ENCODE results near the gene AQP12B. TPM values are rescaled to one million over a fixed set of nuclear protein-coding genes. Genes with fewer than 3 reads are reported as not detected.
"Not testable (repeated sequence)": the region's sequence is repeated elsewhere in the genome, so short reads cannot be mapped to it uniquely, and the experiment has no call there.

AQP12B gene
- total RNA-seq, 1 donor from 2014 or later, result not detected

DNA sequence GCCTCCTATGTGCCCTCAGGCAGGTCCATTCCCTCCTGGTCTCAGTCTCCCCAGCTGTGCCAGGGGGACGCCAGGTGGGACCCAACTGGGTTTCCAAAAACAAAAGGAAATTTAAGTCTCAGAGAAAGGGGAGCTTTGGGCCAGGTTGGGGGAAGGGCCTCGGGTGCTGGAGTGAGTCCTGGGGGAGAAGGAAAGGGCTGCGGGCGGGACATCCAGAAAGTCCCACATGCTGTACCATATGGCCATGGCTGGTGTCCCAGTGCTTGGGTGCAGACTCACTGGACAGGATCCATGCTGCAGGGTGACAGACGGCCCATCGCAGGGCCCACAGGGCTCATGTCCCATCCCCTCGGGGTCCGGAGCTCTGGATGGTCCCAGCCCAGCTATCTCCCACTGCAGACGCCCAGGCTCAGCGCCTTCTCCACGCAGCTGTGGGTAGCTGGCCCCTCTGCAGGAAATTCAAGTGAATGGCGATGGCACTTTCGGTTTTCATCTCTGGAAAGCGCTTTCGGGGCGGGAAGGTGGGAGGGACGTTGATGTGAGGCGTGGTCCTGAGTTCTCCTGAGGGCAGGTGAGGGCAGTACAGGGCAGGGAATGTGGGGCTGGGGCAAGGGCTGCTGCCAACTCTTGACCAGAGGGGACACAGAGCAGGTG lies 7.9 kb upstream of the AQP12B start:
- DNase-seq; H3K4me3 Mint-ChIP-seq (ENCODE audit: unreplicated experiment); H3K27ac Mint-ChIP-seq (ENCODE audit: unreplicated experiment); H3K27me3 Mint-ChIP-seq (ENCODE audit: unreplicated experiment); H3K9me3 Mint-ChIP-seq (ENCODE audit: unreplicated experiment); H3K36me3 Mint-ChIP-seq (ENCODE audit: unreplicated experiment); H3K4me1 Mint-ChIP-seq (ENCODE audit: low read depth, unreplicated experiment): not testable (repeated sequence)

DNA sequence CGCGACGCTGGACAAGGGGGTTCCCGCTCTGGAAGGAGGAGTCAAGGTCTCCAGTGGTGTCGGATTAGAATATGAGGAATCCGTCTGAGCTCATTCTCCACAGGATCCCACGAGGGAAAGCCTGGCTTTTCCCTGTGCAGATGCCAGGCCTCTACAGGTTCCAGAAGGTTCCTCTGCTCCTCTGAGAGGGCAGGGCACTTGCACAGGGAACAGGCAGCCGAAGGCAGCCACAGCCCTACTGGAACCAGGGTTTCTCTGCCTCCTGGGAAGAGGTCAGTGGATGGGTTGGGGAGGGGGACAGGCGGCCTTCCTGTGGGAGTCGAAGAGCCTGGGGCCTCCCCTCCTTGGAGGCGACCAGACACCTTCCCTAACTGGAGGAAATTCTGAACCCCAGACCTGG lies 7.3 kb upstream of the AQP12B start:
- H3K27ac Mint-ChIP-seq (ENCODE audit: unreplicated experiment), result no peak overlapping the region
- H3K9me3 Mint-ChIP-seq (ENCODE audit: unreplicated experiment), result no peaks in the 10 kb centered on the region
- H3K4me3 Mint-ChIP-seq (ENCODE audit: unreplicated experiment), result no peak overlapping the region
- H3K36me3 Mint-ChIP-seq (ENCODE audit: unreplicated experiment), result no peaks in the 10 kb centered on the region
- no peaks in the 10 kb centered on the region for H3K27me3 Mint-ChIP-seq (ENCODE audit: unreplicated experiment)
- H3K4me1 Mint-ChIP-seq (ENCODE audit: low read depth, unreplicated experiment), result no peaks in the 10 kb centered on the region
- DNase-seq, result no peak
- TF ChIP-seq, protein P1, sequence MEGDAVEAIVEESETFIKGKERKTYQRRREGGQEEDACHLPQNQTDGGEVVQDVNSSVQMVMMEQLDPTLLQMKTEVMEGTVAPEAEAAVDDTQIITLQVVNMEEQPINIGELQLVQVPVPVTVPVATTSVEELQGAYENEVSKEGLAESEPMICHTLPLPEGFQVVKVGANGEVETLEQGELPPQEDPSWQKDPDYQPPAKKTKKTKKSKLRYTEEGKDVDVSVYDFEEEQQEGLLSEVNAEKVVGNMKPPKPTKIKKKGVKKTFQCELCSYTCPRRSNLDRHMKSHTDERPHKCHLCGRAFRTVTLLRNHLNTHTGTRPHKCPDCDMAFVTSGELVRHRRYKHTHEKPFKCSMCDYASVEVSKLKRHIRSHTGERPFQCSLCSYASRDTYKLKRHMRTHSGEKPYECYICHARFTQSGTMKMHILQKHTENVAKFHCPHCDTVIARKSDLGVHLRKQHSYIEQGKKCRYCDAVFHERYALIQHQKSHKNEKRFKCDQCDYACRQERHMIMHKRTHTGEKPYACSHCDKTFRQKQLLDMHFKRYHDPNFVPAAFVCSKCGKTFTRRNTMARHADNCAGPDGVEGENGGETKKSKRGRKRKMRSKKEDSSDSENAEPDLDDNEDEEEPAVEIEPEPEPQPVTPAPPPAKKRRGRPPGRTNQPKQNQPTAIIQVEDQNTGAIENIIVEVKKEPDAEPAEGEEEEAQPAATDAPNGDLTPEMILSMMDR (IDR thresholded peaks at IDR 0.05; ENCODE audit: partially characterized antibody, unreplicated experiment), result no peak

DNA sequence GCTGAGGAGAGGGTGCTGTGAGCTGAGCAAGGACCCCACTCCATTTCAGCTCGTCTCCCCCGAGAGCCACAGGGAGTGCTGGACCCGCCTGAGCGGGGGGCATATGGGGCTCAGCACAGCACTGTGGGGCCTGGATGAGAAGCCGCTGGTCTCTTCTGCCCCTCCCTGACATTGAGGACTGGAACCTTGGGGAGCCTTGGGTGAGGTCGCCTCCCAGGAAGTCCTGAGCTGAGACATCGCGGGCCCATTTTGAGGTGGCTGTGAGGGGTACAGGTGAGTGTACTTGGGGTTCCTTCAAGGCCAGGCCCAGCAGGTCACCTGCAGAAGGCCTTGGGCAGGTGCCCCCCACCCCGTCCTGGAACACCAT lies 5.9 kb upstream of the AQP12B start:
- Mint-ChIP-seq H3K4me3 (ENCODE audit: unreplicated experiment) (no peak overlapping the region), H3K27me3 (ENCODE audit: unreplicated experiment) (no peaks in the 10 kb centered on the region), H3K36me3 (ENCODE audit: unreplicated experiment) (no peaks in the 10 kb centered on the region), H3K27ac (ENCODE audit: unreplicated experiment) (no peak overlapping the region), H3K4me1 (ENCODE audit: low read depth, unreplicated experiment) (no peaks in the 10 kb centered on the region), H3K9me3 (ENCODE audit: unreplicated experiment) (no peaks in the 10 kb centered on the region)
- DNase-seq, result no peak
- TF ChIP-seq, protein P1 (IDR thresholded peaks at IDR 0.05; ENCODE audit: partially characterized antibody, unreplicated experiment), result no peak

DNA sequence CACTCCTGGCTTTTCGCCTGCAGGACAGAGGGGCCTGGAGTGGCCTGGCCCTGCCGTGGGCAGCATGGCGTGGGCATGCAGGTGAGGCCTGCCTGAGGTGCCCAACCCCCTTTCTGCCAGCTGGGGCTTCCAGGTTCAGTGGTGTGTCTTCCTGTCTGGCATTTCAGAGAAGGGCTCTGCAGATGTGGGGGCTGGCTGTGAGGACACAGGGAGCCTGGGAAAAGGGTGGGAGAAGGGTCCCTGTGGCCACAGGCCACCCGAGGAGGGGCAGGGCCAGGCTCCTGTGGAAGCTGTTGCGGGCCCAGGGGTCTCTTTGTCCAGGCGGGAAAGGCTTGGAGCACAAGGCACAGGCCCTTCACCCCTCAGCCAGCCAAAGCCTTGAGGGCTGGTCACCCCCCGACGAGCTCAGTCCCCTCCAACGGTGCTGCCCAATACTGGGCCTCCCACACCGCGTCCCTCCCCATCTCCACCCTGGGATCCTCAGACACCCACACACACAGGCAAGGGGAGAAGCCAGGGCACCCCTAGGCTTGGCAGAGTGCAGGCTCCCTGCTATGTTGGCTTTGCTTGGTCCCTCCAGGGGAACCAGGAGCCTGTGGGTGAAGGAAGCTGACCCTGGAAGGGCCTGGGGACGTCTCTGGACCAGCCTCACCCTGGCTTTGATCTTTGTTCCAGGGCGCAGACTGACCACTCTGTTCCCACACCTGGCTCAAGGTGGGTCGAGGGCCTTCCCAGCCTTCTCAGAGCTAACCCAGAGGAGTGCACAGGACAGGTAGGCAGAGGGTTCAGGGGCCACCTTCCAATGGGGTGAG lies 5.3 kb upstream of the AQP12B start:
- DNase-seq, result no peak
- no peaks in the 10 kb centered on the region for H3K27me3 Mint-ChIP-seq (ENCODE audit: unreplicated experiment)
- H3K4me3 Mint-ChIP-seq (ENCODE audit: unreplicated experiment), result no peak overlapping the region
- no peaks in the 10 kb centered on the region for H3K36me3 Mint-ChIP-seq (ENCODE audit: unreplicated experiment)
- no peak overlapping the region for H3K27ac Mint-ChIP-seq (ENCODE audit: unreplicated experiment)
- no peaks in the 10 kb centered on the region for H3K9me3 Mint-ChIP-seq (ENCODE audit: unreplicated experiment)
- TF ChIP-seq, protein P1 (IDR thresholded peaks at IDR 0.05; ENCODE audit: partially characterized antibody, unreplicated experiment), result no peak
- no peaks in the 10 kb centered on the region for H3K4me1 Mint-ChIP-seq (ENCODE audit: low read depth, unreplicated experiment)

DNA sequence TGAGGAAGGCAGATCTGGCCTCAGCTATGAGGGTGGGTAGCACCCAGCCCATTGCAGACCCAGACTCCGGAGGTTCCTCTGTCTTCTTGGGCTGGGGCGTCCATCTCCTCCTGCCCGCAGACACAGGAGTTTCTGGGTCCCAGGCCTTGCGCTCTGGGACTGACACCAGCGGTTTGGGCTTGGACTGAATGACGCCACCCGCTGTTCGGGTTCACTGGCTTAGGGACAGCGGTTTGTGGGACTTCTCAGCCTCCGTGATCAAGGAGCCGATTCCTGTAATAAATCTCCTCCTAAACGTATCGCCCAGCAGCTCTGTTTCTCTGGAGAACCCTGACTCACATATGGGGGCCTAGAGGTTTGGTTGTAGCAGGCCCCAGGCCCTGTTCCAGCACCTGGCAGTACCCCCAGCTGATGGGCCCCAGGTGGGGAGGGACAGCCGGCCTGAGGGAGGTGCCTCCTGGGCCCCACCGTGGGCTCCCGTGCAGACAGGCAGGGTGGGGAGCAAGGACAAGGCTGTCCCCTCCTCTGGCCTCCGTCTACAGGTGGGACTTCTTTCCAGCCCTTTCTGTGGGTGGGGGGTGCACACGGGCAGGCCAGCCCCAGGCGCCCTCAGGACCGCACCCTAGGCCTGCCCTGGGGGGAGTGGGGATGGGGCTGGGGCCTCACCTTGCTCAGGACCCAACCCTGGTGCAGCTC lies 4.5 kb upstream of the AQP12B start:
- H3K27ac Mint-ChIP-seq (ENCODE audit: unreplicated experiment), result no peak overlapping the region

More for the DNA sequence above, 4.5 kb upstream of the AQP12B start:
- no peaks in the 10 kb centered on the region for H3K4me1 Mint-ChIP-seq (ENCODE audit: low read depth, unreplicated experiment)
- no peak overlapping the region for H3K4me3 Mint-ChIP-seq (ENCODE audit: unreplicated experiment)
- no peak for DNase-seq
- no peaks in the 10 kb centered on the region for H3K27me3 Mint-ChIP-seq (ENCODE audit: unreplicated experiment)
- TF ChIP-seq, protein P1 (IDR thresholded peaks at IDR 0.05; ENCODE audit: partially characterized antibody, unreplicated experiment), result no peak
- no peaks in the 10 kb centered on the region for H3K36me3 Mint-ChIP-seq (ENCODE audit: unreplicated experiment)
- H3K9me3 Mint-ChIP-seq (ENCODE audit: unreplicated experiment), result no peaks in the 10 kb centered on the region
